Loucy (cell line): Measurements from ENCODE around the gene HES3.

Source experiments
- H2AFZ ChIP-seq: fragments of 200-600 bp; sonication (generic); 2 replicates; pipeline ENCODE4 v1.6.0; 2016; ENCODE audit warnings: antibody characterized with exemption, mild to moderate bottlenecking, low read length, moderate library complexity
- H3F3A ChIP-seq: fragments of 200-600 bp; 2 replicates; pipeline ENCODE4 v1.6.0; 2016; ENCODE audit warnings: antibody characterized with exemption, low read depth, mild to moderate bottlenecking
- H3K27me3 ChIP-seq: fragments of 200-600 bp; sonication (generic); 2 replicates; pipeline ENCODE4 v1.6.1; 2014; ENCODE audit warnings: low read length, mild to moderate bottlenecking; ENCODE audit not compliant: insufficient read depth, poor library complexity, severe bottlenecking
- H3K36me3 ChIP-seq: fragments of 200-600 bp; sonication (generic); 2 replicates; pipeline ENCODE4 v1.6.1; 2016; ENCODE audit warnings: low read length; ENCODE audit not compliant: insufficient read depth
- H3K4me1 ChIP-seq: fragments of 200-600 bp; sonication (generic); 2 replicates; pipeline ENCODE4 v1.5.1; 2014; ENCODE audit warnings: low read length, mild to moderate bottlenecking; ENCODE audit not compliant: insufficient read depth, poor library complexity, severe bottlenecking
- H3K4me2 ChIP-seq: fragments of 200-600 bp; sonication (generic); 2 replicates; pipeline ENCODE4 v1.6.0; 2014; ENCODE audit warnings: antibody characterized with exemption, low read length, low read depth, mild to moderate bottlenecking; ENCODE audit not compliant: poor library complexity, severe bottlenecking
- H3K4me3 ChIP-seq: fragments of 200-600 bp; sonication (generic); 2 replicates; pipeline ENCODE4 v1.5.1; 2014; ENCODE audit warnings: low read length, mild to moderate bottlenecking, mixed read lengths; ENCODE audit not compliant: poor library complexity, severe bottlenecking
- H3K79me2 ChIP-seq: fragments of 200-600 bp; sonication (generic); 2 replicates; pipeline ENCODE4 v1.6.1; 2014; ENCODE audit warnings: low read length; ENCODE audit not compliant: insufficient read depth
- H3K9ac ChIP-seq: fragments of 200-600 bp; sonication (generic); 2 replicates; pipeline ENCODE4 v1.6.0; 2014; ENCODE audit warnings: mild to moderate bottlenecking, low read depth, low read length, moderate library complexity; ENCODE audit not compliant: poor library complexity, severe bottlenecking
- H3K9me2 ChIP-seq: fragments of 200-600 bp; sonication (generic); replicated peaks from 2 replicates; pipeline ENCODE4 v1.6.1; 2016; ENCODE audit warnings: low read depth, low read length, mixed read lengths
- H3K9me3 ChIP-seq: fragments of 200-600 bp; sonication (generic); 2 replicates; pipeline ENCODE4 v1.6.1; 2014; ENCODE audit warnings: mild to moderate bottlenecking, antibody characterized with exemption, low read length, low read depth; ENCODE audit not compliant: insufficient read depth
- H4K20me1 ChIP-seq: fragments of 200-600 bp; sonication (generic); 2 replicates; pipeline ENCODE4 v1.6.0; 2014; ENCODE audit warnings: antibody characterized with exemption, low read length, mild to moderate bottlenecking; ENCODE audit not compliant: insufficient read depth, poor library complexity, severe bottlenecking
- CTCF ChIP-seq: fragments of 200-600 bp; sonication (generic); conservative IDR thresholded peaks from 2 replicates; pipeline ENCODE4 v1.5.1; 2014; ENCODE audit warnings: mild to moderate bottlenecking, antibody characterized with exemption, low read length
- EZH2phosphoT487 ChIP-seq: fragments of 200-600 bp; IDR thresholded peaks from 2 replicates; pipeline ENCODE4 v1.6.1; 2018; ENCODE audit warnings: antibody characterized with exemption, mild to moderate bottlenecking, moderate library complexity, borderline replicate concordance

HES3 gene

GRCh38 chr1:6273380-6273891 is 29.5 kb downstream of the HES3 start:
- Histone ChIP-seq H3K4me2 (no peak overlapping the region), H3K9ac (no peak overlapping the region), H3K4me1 (peaks cover 7% of the 10 kb centered on the region), H3K79me2 (no peaks in the 10 kb centered on the region), H2AFZ (no peak overlapping the region), H3K9me3 (no peaks in the 10 kb centered on the region), H3K27me3 (no peaks in the 10 kb centered on the region), H3F3A (no peaks in the 10 kb centered on the region), H3K4me3 (no peak overlapping the region), H4K20me1 (no peaks in the 10 kb centered on the region), H3K9me2 (no peaks in the 10 kb centered on the region), H3K36me3 (no peaks in the 10 kb centered on the region)
- no peak for TF ChIP-seq EZH2phosphoT487
- no peak for TF ChIP-seq CTCF

- Histone ChIP-seq H3K4me1 (peaks cover 7% of the 10 kb centered on the region), H3K4me3 (no peak overlapping the region), H4K20me1 (no peaks in the 10 kb centered on the region), H3K4me2 (no peak overlapping the region), H3K9me3 (no peaks in the 10 kb centered on the region), H3K27me3 (no peaks in the 10 kb centered on the region), H3K9ac (no peak overlapping the region), H3F3A (no peaks in the 10 kb centered on the region), H2AFZ (no peak overlapping the region), H3K9me2 (no peaks in the 10 kb centered on the region), H3K36me3 (no peaks in the 10 kb centered on the region; the same call in 1 of the 2 replicates), H3K79me2 (no peaks in the 10 kb centered on the region)
- TF ChIP-seq CTCF (no peak), EZH2phosphoT487 (no peak)
These were observed 30.1 kb downstream of the HES3 start for GRCh38 chr1:6274102-6274501.

- H3K4me1 ChIP-seq, result peaks cover 7% of the 10 kb centered on the region
- no peaks in the 10 kb centered on the region for H3K9me3 ChIP-seq
- H4K20me1 ChIP-seq, result no peaks in the 10 kb centered on the region
- H3K4me3 ChIP-seq, result no peak overlapping the region
- TF ChIP-seq CTCF (no peak), EZH2phosphoT487 (no peak)
- H3K27me3 ChIP-seq, result no peaks in the 10 kb centered on the region
- H3K79me2 ChIP-seq, result no peaks in the 10 kb centered on the region
- no peaks in the 10 kb centered on the region for H3K9me2 ChIP-seq
- H2AFZ ChIP-seq, result no peak overlapping the region
- H3K4me2 ChIP-seq, result no peak overlapping the region
- no peaks in the 10 kb centered on the region for H3F3A ChIP-seq
- H3K9ac ChIP-seq, result no peak overlapping the region
- no peaks in the 10 kb centered on the region; the same call in 1 of the 2 replicates for H3K36me3 ChIP-seq
These were observed 30.7 kb downstream of the HES3 start for GRCh38 chr1:6274622-6275139.
